H1 (cell line): Measurements from ENCODE around the gene SEC14L5. TPM values are rescaled to one million over a fixed set of nuclear protein-coding genes. Genes with fewer than 3 reads are reported as not detected.

Experiments used
- CTCF ChIA-PET: fragments of 300-600 bp; sonication (Branson Sonifier 250); formaldehyde crosslinking; loops from one replicate; lab custom pipeline; 2021; ENCODE audit not compliant: partially characterized antibody; lab: Charles Lee
- POLR2A ChIA-PET: fragments of 300-600 bp; sonication (Branson Sonifier 250); formaldehyde crosslinking; loops from one replicate; lab custom pipeline; 2021; ENCODE audit warnings: inconsistent platforms; ENCODE audit not compliant: partially characterized antibody; lab: Charles Lee
- DNase-seq, 2 experiments: peaks; one replicate each; pipeline versions ENCODE4 v3.0.0 to v3.0.0-alpha.2; 2010 to 2022; ENCODE audit warnings: low spot score in 2 of 2, low read depth in 1 of 2, mixed read lengths in 1 of 2
- FAIRE-seq: peaks from 2 replicates; lab custom pipeline; 2011; peaks lifted over from hg19 to GRCh38; lab: Jason Lieb, UNC
- H2AFZ ChIP-seq: 2 replicates; pipeline ENCODE4 v1.8.1; 2012; ENCODE audit warnings: low read length, inconsistent platforms
- H2AK5ac ChIP-seq: 2 replicates; pipeline ENCODE4 v1.6.1; 2013; ENCODE audit warnings: low read depth, low read length
- H2BK120ac ChIP-seq: replicated peaks from 2 replicates; pipeline ENCODE3; 2013; ENCODE audit warnings: low read depth, low read length, inconsistent platforms
- H2BK12ac ChIP-seq: 2 replicates; pipeline ENCODE4 v1.6.1; 2013; ENCODE audit warnings: low read depth, low read length
- H2BK15ac ChIP-seq: 2 replicates; pipeline ENCODE4 v1.6.1; 2013; ENCODE audit warnings: low read length
- H2BK20ac ChIP-seq: 2 replicates; pipeline ENCODE4 v1.6.1; 2013; ENCODE audit warnings: low read length
- H2BK5ac ChIP-seq: 2 replicates; pipeline ENCODE4 v1.6.1; 2013; ENCODE audit warnings: low read depth, low read length
- H3K14ac ChIP-seq: 2 replicates; pipeline ENCODE4 v1.6.1; 2013; ENCODE audit warnings: inconsistent platforms; ENCODE audit not compliant: insufficient read length
- H3K18ac ChIP-seq: 2 replicates; pipeline ENCODE4 v1.6.1; 2013; ENCODE audit warnings: low read length; ENCODE audit errors: extremely low read depth
- H3K23ac ChIP-seq: 2 replicates; pipeline ENCODE4 v1.6.1; 2013; ENCODE audit warnings: inconsistent platforms; ENCODE audit not compliant: insufficient read length
- H3K23me2 ChIP-seq: 2 replicates; pipeline ENCODE4 v1.6.1; 2013; ENCODE audit warnings: low read depth, low read length
- H3K27ac ChIP-seq: 2 replicates; pipeline ENCODE4 v1.6.1; 2011; ENCODE audit warnings: low read depth, low read length, inconsistent platforms
- H3K27me3 ChIP-seq, 4 experiments: replicated peaks in 1 of 4; 1 replicate in 1 of 4; 2 replicates in 3 of 4; pipeline versions ENCODE4 v1.6.1 to v1.8.1; 2011 to 2013; ENCODE audit warnings: low read length in 3 of 4, mild to moderate bottlenecking in 3 of 4, inconsistent platforms in 2 of 4, mixed read lengths in 2 of 4, moderate library complexity in 1 of 4; ENCODE audit not compliant: control insufficient read depth in 3 of 4, insufficient read depth in 3 of 4; ENCODE audit errors: extremely low read depth in 1 of 4
- H3K36me3 ChIP-seq, 4 experiments: 2 replicates each; pipeline versions ENCODE4 v1.6.1 to v1.8.1; 2011 to 2013; ENCODE audit warnings: mild to moderate bottlenecking in 4 of 4, low read length in 3 of 4, moderate library complexity in 2 of 4, control low read depth in 1 of 4, inconsistent platforms in 1 of 4; ENCODE audit not compliant: insufficient read depth in 4 of 4, control insufficient read depth in 2 of 4
- H3K4ac ChIP-seq: replicated peaks from 2 replicates; pipeline ENCODE3; 2013; ENCODE audit warnings: low read length, low read depth, mixed read lengths, inconsistent platforms; ENCODE audit not compliant: insufficient read length
- H3K4me1 ChIP-seq, 4 experiments: replicated peaks in 1 of 4; 1 replicate in 1 of 4; 2 replicates in 3 of 4; pipeline versions ENCODE4 v1.6.1 to v1.8.1; 2011 to 2013; ENCODE audit warnings: low read length in 3 of 4, inconsistent platforms in 2 of 4, mixed read lengths in 1 of 4; ENCODE audit not compliant: insufficient read depth in 4 of 4, control insufficient read depth in 3 of 4
- H3K4me2 ChIP-seq, 2 experiments: 2 replicates each; pipeline versions ENCODE4 v1.6.1 to v1.8.1; 2011 to 2013; ENCODE audit warnings: low read depth in 2 of 2, low read length in 2 of 2, control low read depth in 1 of 2, inconsistent platforms in 1 of 2, mild to moderate bottlenecking in 1 of 2; ENCODE audit not compliant: insufficient read depth in 1 of 2
- H3K4me3 ChIP-seq, 4 experiments: fragments of 200-600, 300-600 bp in 1 of 4; sonication (generic), shearing (Covaris generic), sonication (Bioruptor Twin) in 1 of 4; 2 replicates each; pipeline versions ENCODE4 v1.5.1 to v1.8.1; 2011 to 2016; ENCODE audit warnings: low read length in 4 of 4, low read depth in 3 of 4, control low read depth in 2 of 4, inconsistent platforms in 2 of 4, mild to moderate bottlenecking in 2 of 4, mixed read lengths in 1 of 4, moderate library complexity in 1 of 4; ENCODE audit not compliant: insufficient read depth in 2 of 4; ENCODE audit errors: extremely low read depth in 1 of 4
- H3K56ac ChIP-seq: replicated peaks from 2 replicates; pipeline ENCODE3; 2013; ENCODE audit warnings: low read depth, mild to moderate bottlenecking, mixed read lengths, low read length, inconsistent platforms; ENCODE audit not compliant: insufficient read length
- H3K79me1 ChIP-seq: 2 replicates; pipeline ENCODE4 v1.6.1; 2013; ENCODE audit warnings: low read depth, low read length, control low read depth
- H3K79me2 ChIP-seq, 2 experiments: 2 replicates each; pipeline versions ENCODE4 v1.6.1 to v1.8.1; 2012 to 2013; ENCODE audit warnings: low read length in 2 of 2, mild to moderate bottlenecking in 2 of 2, inconsistent platforms in 1 of 2; ENCODE audit not compliant: insufficient read depth in 2 of 2, control insufficient read depth in 1 of 2
- H3K9ac ChIP-seq, 4 experiments: replicated peaks in 1 of 4; 1 replicate in 1 of 4; 2 replicates in 3 of 4; pipeline versions ENCODE4 v1.6.1 to v1.8.1; 2011 to 2013; ENCODE audit warnings: low read depth in 3 of 4, low read length in 3 of 4, control low read depth in 2 of 4, mild to moderate bottlenecking in 2 of 4, moderate library complexity in 2 of 4, inconsistent platforms in 1 of 4; ENCODE audit errors: extremely low read depth in 1 of 4
- H3K9me3 ChIP-seq, 2 experiments: 2 replicates each; pipeline versions ENCODE4 v1.6.1 to v1.8.1; 2012 to 2013; ENCODE audit warnings: mild to moderate bottlenecking in 2 of 2, moderate library complexity in 2 of 2, control low read depth in 1 of 2, inconsistent platforms in 1 of 2, low read depth in 1 of 2, low read length in 1 of 2, mixed read lengths in 1 of 2; ENCODE audit not compliant: insufficient read depth in 2 of 2
- H4K20me1 ChIP-seq, 2 experiments: replicated peaks in 1 of 2; 2 replicates each; pipeline versions ENCODE3 to v1.8.1; 2011 to 2013; ENCODE audit warnings: inconsistent platforms in 2 of 2, low read length in 2 of 2, mild to moderate bottlenecking in 1 of 2; ENCODE audit not compliant: insufficient read depth in 2 of 2, control insufficient read depth in 1 of 2
- H4K5ac ChIP-seq: 2 replicates; pipeline ENCODE4 v1.6.1; 2013; ENCODE audit warnings: low read length, low read depth, mixed read lengths, inconsistent platforms; ENCODE audit not compliant: insufficient read length
- H4K8ac ChIP-seq: 2 replicates; pipeline ENCODE4 v1.8.0; 2013; ENCODE audit warnings: mild to moderate bottlenecking, moderate library complexity, low read length, inconsistent platforms; ENCODE audit not compliant: insufficient read depth; ENCODE audit errors: extremely low read depth
- H4K91ac ChIP-seq: replicated peaks from 2 replicates; pipeline ENCODE3; 2013; ENCODE audit warnings: low read length, mixed read lengths, inconsistent platforms; ENCODE audit not compliant: insufficient read length
- SP1 ChIP-seq: IDR thresholded peaks from 2 replicates; pipeline ENCODE4 v1.6.1; 2011; ENCODE audit warnings: low read depth, low read length
- YY1 ChIP-seq: IDR thresholded peaks from 2 replicates; pipeline ENCODE4 v1.6.1; 2011; ENCODE audit warnings: low read depth, mild to moderate bottlenecking, low read length
- WGBS, 2 experiments: shearing (Covaris generic) in 1 of 2; methylation state at CpG; one replicate each; pipeline versions ENCODE4 v1.1.6 to v1.1.7; 2013 to 2015; ENCODE audit warnings: low lambda C conversion rate in 2 of 2, mixed read lengths in 2 of 2, inconsistent platforms in 1 of 2, low coverage in 1 of 2, missing lambda C conversion rate in 1 of 2; ENCODE audit not compliant: insufficient replicate concordance in 2 of 2, insufficient coverage in 1 of 2, insufficient read length in 1 of 2; ENCODE audit errors: extremely low coverage in 1 of 2, missing lambda C conversion rate in 1 of 2; 5-methylcytosine and 5-hydroxymethylcytosine counted together
- polyA plus RNA-seq, 7 experiments: library from polyadenylated mRNA; depleted of rRNA in 3 of 7; stranded (reverse) in 5 of 7; unstranded in 2 of 7; fragments of >200 nt in 5 of 7; fragments of 200-250 nt in 2 of 7; gene quantifications; 1 replicate in 5 of 7; 2 replicates in 1 of 7; 4 replicates in 1 of 7; pipeline versions ENCODE4 v1.2.1 to v1.2.3, GENCODE V29; 2011 to 2013; ENCODE audit warnings: missing spikeins in 2 of 7, mixed read lengths in 2 of 7
- total RNA-seq: library from RNA; stranded (reverse); fragmentation: NEBNext Ultra II Directional; extraction: Animal tissue kit (Norgen Biotek cat#: 25700); gene quantifications from 2 replicates; pipeline ENCODE4 v1.2.1, GENCODE V29; 2021

Gene SEC14L5
- total and polyA plus RNA-seq, 2 of the 8 experiments (the other 6 are each of a cell fraction or from before 2014, with no cell fraction given) = 1.9 to 3.0 TPM

GRCh38 chr16:4925791-4926190, 32.3 kb upstream of the SEC14L5 start:
- no peak overlapping the region for H3K56ac ChIP-seq
- peaks cover 0 to 8% (median 2%) of the 10 kb centered on the region in 4 experiments; a peak in 3 of 8 replicates for H3K36me3 ChIP-seq
- H2AFZ ChIP-seq = no peak overlapping the region
- no peak overlapping the region for H4K8ac ChIP-seq
- no peaks in the 10 kb centered on the region for H3K23me2 ChIP-seq
- no peak overlapping the region for H2AK5ac ChIP-seq
- H3K23ac ChIP-seq = no peak overlapping the region
- no peaks in the 10 kb centered on the region; a peak in 1 of 7 replicates for H3K27me3 ChIP-seq
- H3K4me2 ChIP-seq = 0 out of 4 replicates have a peak overlapping the region, but pooled peaks of 1 of the 2 experiments have one; percentile 14
- no peak overlapping the region; the same call in 1 of the 2 replicates for H3K18ac ChIP-seq
- DNase-seq (no peak), FAIRE-seq (no peak)
- H4K20me1 ChIP-seq = peaks cover 0 to 7% of the 10 kb centered on the region in 2 experiments
- peaks cover 4% of the 10 kb centered on the region for H3K79me1 ChIP-seq
- no peak overlapping the region for H3K4me3 ChIP-seq
- H2BK20ac ChIP-seq = no peak overlapping the region
- H3K79me2 ChIP-seq = peaks cover 0 to 6% of the 10 kb centered on the region in 2 experiments; a peak in 2 of 4 replicates
- no peak overlapping the region for H2BK15ac ChIP-seq
- no peak overlapping the region for H3K27ac ChIP-seq
- no peak overlapping the region for H2BK12ac ChIP-seq
- POLR2A ChIA-PET = interaction anchor here (1.1 to 3.0 kb wide), 2 partner anchors 10 to 11 kb away, joined by 3 to 11 read pairs; no protein-coding TSS in a partner anchor
- no peak overlapping the region for H2BK120ac ChIP-seq
- peaks cover 4 to 5% of the 10 kb centered on the region in 2 experiments; a peak in 2 of 4 replicates for H3K9me3 ChIP-seq
- no peak overlapping the region for H3K9ac ChIP-seq
- no peak overlapping the region for H3K14ac ChIP-seq
- H3K4me1 ChIP-seq = peaks cover 0 to 8% (median 3%) of the 10 kb centered on the region in 4 experiments; a peak in 4 of 7 replicates
- no peak overlapping the region for H3K4ac ChIP-seq
- 85% methylated on average over 5 of the region's 5 CpGs; no CpG with 5 or more reads in 1 of the 2 experiments for WGBS, 2 experiments
- CTCF ChIA-PET = interaction anchor here (1.3 to 1.5 kb wide), 2 partner anchors 14 to 22 kb away, joined by 4 read pairs; no protein-coding TSS in a partner anchor
- TF ChIP-seq YY1 = no peak
- no peak for TF ChIP-seq SP1
- peak overlapping the region; percentile 44 for H2BK5ac ChIP-seq
- no peak overlapping the region for H4K91ac ChIP-seq
- no peak overlapping the region for H4K5ac ChIP-seq
